Trophoblast cell (in vitro differentiated cells and primary cell): ENCODE data around the gene ANKRD28.
"Not testable (repeated sequence)": the region's sequence is repeated elsewhere in the genome, so short reads cannot be mapped to it uniquely, and the experiment has no call there.

ENCODE experiments used
- DNase-seq, 2 donors: peaks; one replicate each; pipeline ENCODE4 v3.0.0-alpha.2; 2016
- H2AFZ ChIP-seq: 2 replicates; pipeline ENCODE4 v1.6.1; 2013; ENCODE audit warnings: low read length, moderate library complexity, mild to moderate bottlenecking; ENCODE audit not compliant: insufficient read depth, poor library complexity
- H2AK5ac ChIP-seq: 2 replicates; pipeline ENCODE4 v1.6.1; 2013; ENCODE audit warnings: mild to moderate bottlenecking, low read length
- H2BK120ac ChIP-seq: 2 replicates; pipeline ENCODE4 v1.6.1; 2013; ENCODE audit warnings: low read length, mild to moderate bottlenecking, moderate library complexity; ENCODE audit not compliant: insufficient read depth, poor library complexity
- H2BK12ac ChIP-seq: 2 replicates; pipeline ENCODE4 v1.6.1; 2013; ENCODE audit warnings: mild to moderate bottlenecking, low read length, moderate library complexity
- H2BK5ac ChIP-seq: 2 replicates; pipeline ENCODE4 v1.6.1; 2013; ENCODE audit warnings: low read length, low read depth, moderate library complexity, mild to moderate bottlenecking; ENCODE audit not compliant: poor library complexity
- H3K14ac ChIP-seq: 2 replicates; pipeline ENCODE4 v1.6.1; 2013; ENCODE audit warnings: mild to moderate bottlenecking, low read length
- H3K18ac ChIP-seq: 2 replicates; pipeline ENCODE4 v1.6.1; 2013; ENCODE audit warnings: mild to moderate bottlenecking, low read length
- H3K23ac ChIP-seq: 2 replicates; pipeline ENCODE4 v1.6.1; 2013; ENCODE audit warnings: low read length
- H3K27ac ChIP-seq: 2 replicates; pipeline ENCODE4 v1.5.1; 2013; ENCODE audit warnings: low read depth, mild to moderate bottlenecking, inconsistent platforms, low read length, moderate library complexity
- H3K27me3 ChIP-seq: 2 replicates; pipeline ENCODE4 v1.6.1; 2013; ENCODE audit warnings: inconsistent platforms, mild to moderate bottlenecking, low read length, moderate library complexity; ENCODE audit not compliant: insufficient read depth
- H3K36me3 ChIP-seq, 2 experiments: 1 replicate in 1 of 2; 2 replicates in 1 of 2; pipeline ENCODE4 v1.6.1; 2013; ENCODE audit warnings: low read length in 2 of 2, mild to moderate bottlenecking in 2 of 2, moderate library complexity in 1 of 2; ENCODE audit not compliant: insufficient read depth in 2 of 2, control insufficient read depth in 1 of 2
- H3K4ac ChIP-seq: 2 replicates; pipeline ENCODE4 v1.6.1; 2013; ENCODE audit warnings: low read depth, mild to moderate bottlenecking, low read length, moderate library complexity
- H3K4me1 ChIP-seq, 2 experiments: 1 replicate in 1 of 2; 2 replicates in 1 of 2; pipeline ENCODE4 v1.6.1; 2013; ENCODE audit warnings: low read length in 2 of 2, mild to moderate bottlenecking in 2 of 2, moderate library complexity in 1 of 2; ENCODE audit not compliant: insufficient read depth in 2 of 2, control insufficient read depth in 1 of 2
- H3K4me2 ChIP-seq: 2 replicates; pipeline ENCODE4 v1.6.1; 2013; ENCODE audit warnings: inconsistent platforms, mild to moderate bottlenecking, low read length, moderate library complexity
- H3K4me3 ChIP-seq: 2 replicates; pipeline ENCODE4 v1.5.1; 2013; ENCODE audit warnings: mild to moderate bottlenecking, low read depth, low read length, inconsistent platforms
- H3K79me1 ChIP-seq: one replicate; pipeline ENCODE4 v1.6.1; 2013; ENCODE audit warnings: low read length
- H3K79me2 ChIP-seq: 2 replicates; pipeline ENCODE4 v1.6.1; 2013; ENCODE audit warnings: low read length, mild to moderate bottlenecking; ENCODE audit not compliant: control insufficient read depth, insufficient read depth, poor library complexity
- H3K9ac ChIP-seq: 2 replicates; pipeline ENCODE4 v1.6.1; 2013; ENCODE audit warnings: mild to moderate bottlenecking, low read length
- H3K9me3 ChIP-seq: 2 replicates; pipeline ENCODE4 v1.6.1; 2013; ENCODE audit warnings: low read depth, mild to moderate bottlenecking, control low read depth, inconsistent platforms, low read length; ENCODE audit not compliant: insufficient read depth
- H4K12ac ChIP-seq: 2 replicates; pipeline ENCODE4 v1.6.1; 2013; ENCODE audit warnings: low read depth, mild to moderate bottlenecking, low read length, moderate library complexity
- H4K8ac ChIP-seq: 2 replicates; pipeline ENCODE4 v1.6.1; 2013; ENCODE audit warnings: low read depth, mild to moderate bottlenecking, low read length, moderate library complexity
- H4K91ac ChIP-seq: one replicate; pipeline ENCODE4 v1.6.1; 2013; ENCODE audit warnings: low read depth, mild to moderate bottlenecking, low read length, moderate library complexity
- WGBS: extraction: QIAGEN DNeasy Blood & Tissue Kit; methylation state at CpG from one replicate; pipeline ENCODE4 v1.1.7; 2013; ENCODE audit warnings: missing lambda C conversion rate; ENCODE audit not compliant: insufficient read length, insufficient coverage; ENCODE audit errors: extremely low coverage; 5-methylcytosine and 5-hydroxymethylcytosine counted together

Gene ANKRD28

DNA sequence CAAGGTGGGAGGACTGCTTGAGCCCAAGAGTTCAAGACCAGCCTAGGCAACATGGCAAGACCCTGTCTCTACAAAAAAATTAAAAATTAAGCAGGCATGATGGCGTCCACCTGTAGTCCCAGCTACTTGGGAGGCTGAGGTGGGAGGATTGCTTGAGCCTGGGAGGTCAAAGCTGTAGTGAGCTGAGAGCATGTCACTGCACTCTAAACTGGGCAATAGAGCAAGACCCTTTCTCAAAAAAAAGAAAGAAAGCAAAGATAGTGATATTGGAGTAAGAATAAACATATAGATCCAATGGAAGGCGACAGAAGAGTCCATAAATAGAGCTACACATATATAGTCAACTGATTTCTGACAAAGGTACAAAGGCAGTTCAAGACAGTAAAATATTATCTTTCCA, 21.3 kb upstream of the ANKRD28 start:
- Histone ChIP-seq H3K4me1 (no peaks in the 10 kb centered on the region), H3K9ac (no peak overlapping the region), H2BK120ac (no peak overlapping the region), H3K27ac (no peak overlapping the region), H4K8ac (no peak overlapping the region), H3K4ac (no peak overlapping the region), H2BK5ac (no peak overlapping the region), H3K27me3 (no peaks in the 10 kb centered on the region), H3K79me2 (no peaks in the 10 kb centered on the region), H4K12ac (no peak overlapping the region), H3K79me1 (no peaks in the 10 kb centered on the region), H3K14ac (no peak overlapping the region), H2AK5ac (no peak overlapping the region), H3K36me3 (no peaks in the 10 kb centered on the region), H4K91ac (no peak overlapping the region), H3K4me2 (no peak overlapping the region), H2AFZ (no peak overlapping the region), H3K4me3 (no peak overlapping the region), H3K23ac (no peak overlapping the region), H3K9me3 (no peaks in the 10 kb centered on the region), H3K18ac (no peak overlapping the region), H2BK12ac (no peak overlapping the region)
- DNase-seq, result no peak
- WGBS, result no CpG with 5 or more reads among the region's 2 CpGs

DNA sequence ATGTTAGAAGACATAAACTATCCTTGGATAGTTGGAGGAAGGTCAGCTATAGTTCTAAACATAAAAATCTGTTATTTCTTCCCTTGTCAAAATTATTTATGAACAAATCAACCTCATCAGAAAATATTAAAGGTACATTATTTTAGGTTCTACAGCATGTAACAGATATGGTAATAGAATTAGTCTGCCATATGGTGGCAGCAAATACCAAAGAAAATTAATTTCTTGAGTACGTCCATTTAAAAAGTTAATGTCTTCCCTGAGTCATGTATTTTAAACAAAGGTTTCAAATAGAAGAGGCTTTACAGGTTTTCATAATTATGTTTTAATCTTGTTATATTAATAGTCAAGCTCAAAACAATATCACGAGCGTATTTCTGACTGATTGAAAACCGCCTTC, 17.9 kb upstream of the ANKRD28 start:
- Histone ChIP-seq H3K27me3 (no peaks in the 10 kb centered on the region), H3K4me3 (no peak overlapping the region), H3K36me3 (no peaks in the 10 kb centered on the region), H2AFZ (no peak overlapping the region), H2BK120ac (no peak overlapping the region), H3K79me2 (no peaks in the 10 kb centered on the region), H2AK5ac (no peak overlapping the region), H2BK5ac (no peak overlapping the region), H3K4me1 (no peaks in the 10 kb centered on the region), H3K9ac (no peak overlapping the region), H3K4ac (no peak overlapping the region), H3K27ac (no peak overlapping the region), H3K18ac (no peak overlapping the region), H3K79me1 (no peaks in the 10 kb centered on the region), H3K14ac (no peak overlapping the region), H3K23ac (no peak overlapping the region), H2BK12ac (no peak overlapping the region), H4K8ac (no peak overlapping the region), H4K12ac (no peak overlapping the region), H4K91ac (no peak overlapping the region), H3K9me3 (no peaks in the 10 kb centered on the region), H3K4me2 (no peak overlapping the region)
- no CpG with 5 or more reads among the region's 4 CpGs for WGBS
- peak in 1 of 2 donors; percentile 74 for DNase-seq

DNA sequence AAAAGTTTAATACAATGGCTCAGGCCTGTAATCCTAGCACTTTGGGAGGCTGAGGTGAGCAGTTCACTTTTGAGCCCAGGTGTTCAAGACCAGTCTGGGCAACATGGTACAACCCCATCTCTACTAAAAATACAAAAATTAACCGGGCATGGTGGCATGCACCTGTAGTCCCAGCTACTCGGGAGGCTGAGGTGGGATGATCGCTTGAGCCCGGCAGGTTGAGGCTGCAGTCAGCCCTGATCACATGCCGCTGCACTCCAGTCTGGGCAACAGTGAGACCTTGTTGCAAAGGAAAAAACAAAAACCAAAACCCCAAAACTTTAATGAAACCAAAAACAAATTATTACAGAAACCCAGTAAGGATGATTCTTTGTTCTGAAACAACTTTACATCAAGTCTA, 15.3 kb upstream of the ANKRD28 start:
- not testable (repeated sequence) for H3K23ac ChIP-seq, H2AK5ac ChIP-seq, H3K79me2 ChIP-seq, H4K91ac ChIP-seq, H4K8ac ChIP-seq, H3K18ac ChIP-seq, H3K14ac ChIP-seq, H2BK120ac ChIP-seq, H4K12ac ChIP-seq, H3K79me1 ChIP-seq, H2BK12ac ChIP-seq, H3K4me2 ChIP-seq, H3K27me3 ChIP-seq, H3K9me3 ChIP-seq, H3K36me3 ChIP-seq, H3K4me3 ChIP-seq, H2AFZ ChIP-seq, H3K4me1 ChIP-seq, H3K9ac ChIP-seq, H2BK5ac ChIP-seq, H3K4ac ChIP-seq, DNase-seq, H3K27ac ChIP-seq
- no CpG with 5 or more reads among the region's 5 CpGs for WGBS

DNA sequence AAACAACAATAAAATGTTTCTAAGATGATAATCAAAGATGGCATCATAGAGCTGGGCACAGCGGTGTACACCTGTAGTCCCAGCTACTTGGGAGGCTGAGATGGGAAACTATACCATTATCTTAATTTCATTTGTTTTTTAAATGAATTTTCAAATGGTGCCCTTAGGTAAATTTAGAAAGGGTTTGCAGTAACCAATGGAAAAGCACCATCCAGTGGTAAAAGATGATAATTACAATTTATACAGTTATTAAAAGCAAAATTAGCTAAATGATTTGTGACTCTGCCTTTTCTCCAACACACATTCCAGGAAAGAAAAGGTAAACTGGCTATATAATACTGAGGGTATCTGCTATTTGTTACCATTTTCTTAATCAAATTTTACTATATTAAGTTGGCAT, 14.4 kb upstream of the ANKRD28 start:
- Histone ChIP-seq H3K27ac (no peak overlapping the region), H2AK5ac (no peak overlapping the region), H3K27me3 (no peaks in the 10 kb centered on the region), H4K91ac (no peak overlapping the region), H3K18ac (no peak overlapping the region), H3K9ac (no peak overlapping the region), H3K36me3 (no peaks in the 10 kb centered on the region), H3K14ac (no peak overlapping the region), H2BK12ac (no peak overlapping the region), H2AFZ (no peak overlapping the region), H2BK5ac (no peak overlapping the region), H3K79me2 (no peaks in the 10 kb centered on the region), H4K8ac (no peak overlapping the region), H2BK120ac (no peak overlapping the region), H4K12ac (no peak overlapping the region), H3K79me1 (no peaks in the 10 kb centered on the region), H3K4me2 (no peak overlapping the region), H3K23ac (no peak overlapping the region), H3K4me1 (no peaks in the 10 kb centered on the region), H3K9me3 (no peaks in the 10 kb centered on the region), H3K4me3 (no peak overlapping the region), H3K4ac (no peak overlapping the region)
- no CpG with 5 or more reads among the region's 1 CpG for WGBS
- peak in 1 of 2 donors; percentile 59 for DNase-seq

DNA sequence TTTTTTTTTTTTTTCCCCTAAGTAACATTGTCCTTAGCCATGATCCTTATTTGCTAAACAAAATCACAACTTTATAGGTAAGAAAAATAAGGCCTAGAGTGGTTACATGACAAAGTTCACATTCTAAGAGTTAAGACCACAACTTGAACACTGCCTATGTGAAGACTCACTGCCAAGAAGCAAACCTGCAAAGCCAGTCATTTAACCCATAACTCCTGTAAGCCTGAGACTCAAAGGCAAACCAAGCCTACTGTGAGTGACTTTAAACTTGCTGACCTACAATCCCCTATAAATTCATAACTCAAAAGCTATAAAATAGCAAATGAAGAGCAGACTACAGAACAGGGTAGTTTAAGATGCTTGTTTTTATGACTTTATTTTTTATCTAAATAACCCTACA, 12.9 kb upstream of the ANKRD28 start:
- no peak overlapping the region for H3K14ac ChIP-seq
- no peaks in the 10 kb centered on the region for H3K4me1 ChIP-seq
- H3K9ac ChIP-seq, result no peak overlapping the region
- H3K79me1 ChIP-seq, result no peaks in the 10 kb centered on the region
- no peak overlapping the region for H2AFZ ChIP-seq
- H2BK5ac ChIP-seq, result no peak overlapping the region
- no peak overlapping the region for H3K27ac ChIP-seq
- no peak overlapping the region for H4K8ac ChIP-seq
- no peak overlapping the region for H3K4me2 ChIP-seq
- H4K12ac ChIP-seq, result no peak overlapping the region
- no peak overlapping the region for H4K91ac ChIP-seq
- H3K36me3 ChIP-seq, result no peaks in the 10 kb centered on the region
- DNase-seq, result no peak
- no peaks in the 10 kb centered on the region for H3K79me2 ChIP-seq
- no peaks in the 10 kb centered on the region for H3K27me3 ChIP-seq
- no peaks in the 10 kb centered on the region for H3K9me3 ChIP-seq
- no peak overlapping the region for H2AK5ac ChIP-seq
- H3K23ac ChIP-seq, result no peak overlapping the region
- no peak overlapping the region for H3K18ac ChIP-seq
- H3K4me3 ChIP-seq, result no peak overlapping the region
- no peak overlapping the region for H2BK12ac ChIP-seq
- H2BK120ac ChIP-seq, result no peak overlapping the region
- H3K4ac ChIP-seq, result no peak overlapping the region
